ENCODE results near the gene ZNF296. TPM values are rescaled to one million over a fixed set of nuclear protein-coding genes. Genes with fewer than 3 reads are reported as not detected.

The ZNF296 gene
- total RNA-seq, 2 experiments from 2014 or later: 13.5 to 31.4 TPM

- H3K36me3 ChIP-seq (ENCODE audit: insufficient read depth, low read length): peaks cover 8% of the 10 kb centered on the region
- no peak for DNase-seq (ENCODE audit: low spot score)
- no peaks in the 10 kb centered on the region for H3K9me3 ChIP-seq (ENCODE audit: low read length)
- H3K4me1 ChIP-seq (ENCODE audit: insufficient read depth, low read length, poor library complexity, severe bottlenecking): peaks cover 44% of the 10 kb centered on the region
- TF ChIP-seq CTCF (conservative IDR thresholded peaks at IDR 0.05; ENCODE audit: low read length): no peak
- no peak for TF ChIP-seq EZH2phosphoT487 (IDR thresholded peaks at IDR 0.05; ENCODE audit: borderline replicate concordance, low read depth, low read length)
- ChIA-PET POLR2A (interaction anchor here (0.6 kb wide), 1 partner anchor 352 kb away, joined by 4 read pairs; no protein-coding TSS in a partner anchor), CTCF (ENCODE audit: unreplicated experiment) (no interaction called here)
- no peak overlapping the region for H3K4me2 ChIP-seq (ENCODE audit: low read length)
- no TSS peak for BruUV-seq (replicated peaks)
- H4K20me1 ChIP-seq (ENCODE audit: insufficient read depth, low read length): peaks cover 4% of the 10 kb centered on the region; the same call in 1 of the 2 replicates
- no peak overlapping the region for H3K4me3 ChIP-seq (ENCODE audit: low read depth, low read length, poor library complexity, severe bottlenecking)
- H2AFZ ChIP-seq (ENCODE audit: low read length): no peak overlapping the region
- peaks cover 26% of the 10 kb centered on the region; the same call in 1 of the 2 replicates for H3K79me2 ChIP-seq (ENCODE audit: insufficient read depth, low read depth, low read length)
- H3K9me2 ChIP-seq (ENCODE audit: insufficient read depth, low read length): no peaks in the 10 kb centered on the region
- intact Hi-C loops (cut with micrococcal nuclease; ENCODE audit: unreplicated experiment): no loop called here
- H3K27ac ChIP-seq (ENCODE audit: low read depth, low read length, poor library complexity, severe bottlenecking): no peak overlapping the region
Measured at GRCh38 chr19:45124021-45124420, 47.7 kb upstream of the ZNF296 start.

- CTCF ChIA-PET (ENCODE audit: unreplicated experiment): no interaction called here
- H3K4me2 ChIP-seq (ENCODE audit: low read length): no peak overlapping the region
- no peak for DNase-seq (ENCODE audit: low spot score)
- H3K4me3 ChIP-seq (ENCODE audit: low read depth, low read length, poor library complexity, severe bottlenecking): no peak overlapping the region
- no peaks in the 10 kb centered on the region for H3K9me3 ChIP-seq (ENCODE audit: low read length)
- peaks cover 29% of the 10 kb centered on the region; the same call in 1 of the 2 replicates for H3K79me2 ChIP-seq (ENCODE audit: insufficient read depth, low read depth, low read length)
- H2AFZ ChIP-seq (ENCODE audit: low read length): no peak overlapping the region
- POLR2A ChIA-PET: interaction anchor here (0.6 kb wide), 1 partner anchor 352 kb away, joined by 4 read pairs; no protein-coding TSS in a partner anchor
- no peak for TF ChIP-seq CTCF (conservative IDR thresholded peaks at IDR 0.05; ENCODE audit: low read length)
- no peak for TF ChIP-seq EZH2phosphoT487 (IDR thresholded peaks at IDR 0.05; ENCODE audit: borderline replicate concordance, low read depth, low read length)
- intact Hi-C loops (cut with micrococcal nuclease; ENCODE audit: unreplicated experiment): no loop called here
- no peaks in the 10 kb centered on the region for H3K9me2 ChIP-seq (ENCODE audit: insufficient read depth, low read length)
- no peak overlapping the region for H3K27ac ChIP-seq (ENCODE audit: low read depth, low read length, poor library complexity, severe bottlenecking)
- no TSS peak for BruUV-seq (replicated peaks)
- H3K36me3 ChIP-seq (ENCODE audit: insufficient read depth, low read length): peaks cover 8% of the 10 kb centered on the region
- peaks cover 50% of the 10 kb centered on the region for H3K4me1 ChIP-seq (ENCODE audit: insufficient read depth, low read length, poor library complexity, severe bottlenecking)
- peaks cover 6% of the 10 kb centered on the region; the same call in 1 of the 2 replicates for H4K20me1 ChIP-seq (ENCODE audit: insufficient read depth, low read length)
Measured at GRCh38 chr19:45123440-45123850, 47.2 kb upstream of the ZNF296 start.

- no peak overlapping the region for H2AFZ ChIP-seq (ENCODE audit: low read length)
Measured at GRCh38 chr19:45122832-45123231, 46.6 kb upstream of the ZNF296 start.

More at GRCh38 chr19:45122832-45123231, 46.6 kb upstream of the ZNF296 start:
- H3K36me3 ChIP-seq (ENCODE audit: insufficient read depth, low read length): peaks cover 8% of the 10 kb centered on the region
- H4K20me1 ChIP-seq (ENCODE audit: insufficient read depth, low read length): peaks cover 12% of the 10 kb centered on the region; the same call in 1 of the 2 replicates
- no peak overlapping the region for H3K27ac ChIP-seq (ENCODE audit: low read depth, low read length, poor library complexity, severe bottlenecking)
- BruUV-seq (replicated peaks): no TSS peak
- H3K79me2 ChIP-seq (ENCODE audit: insufficient read depth, low read depth, low read length): peaks cover 35% of the 10 kb centered on the region; the same call in 1 of the 2 replicates
- intact Hi-C loops (cut with micrococcal nuclease; ENCODE audit: unreplicated experiment): no loop called here
- POLR2A ChIA-PET: no interaction called here
- H3K9me3 ChIP-seq (ENCODE audit: low read length): no peaks in the 10 kb centered on the region
- no peaks in the 10 kb centered on the region for H3K9me2 ChIP-seq (ENCODE audit: insufficient read depth, low read length)
- no peak overlapping the region for H3K4me2 ChIP-seq (ENCODE audit: low read length)
- H3K4me3 ChIP-seq (ENCODE audit: low read depth, low read length, poor library complexity, severe bottlenecking): no peak overlapping the region
- DNase-seq (ENCODE audit: low spot score): no peak
- CTCF ChIA-PET (ENCODE audit: unreplicated experiment): no interaction called here
- TF ChIP-seq EZH2phosphoT487 (IDR thresholded peaks at IDR 0.05; ENCODE audit: borderline replicate concordance, low read depth, low read length): no peak
- no peak for TF ChIP-seq CTCF (conservative IDR thresholded peaks at IDR 0.05; ENCODE audit: low read length)
- H3K4me1 ChIP-seq (ENCODE audit: insufficient read depth, low read length, poor library complexity, severe bottlenecking): peaks cover 52% of the 10 kb centered on the region

Data from OCI-LY7 (cell line).